WTC11 (cell line): ENCODE data around the gene PKHD1. TPM values are rescaled to one million over a fixed set of nuclear protein-coding genes. Genes with fewer than 3 reads are reported as not detected.
"Not testable (repeated sequence)": the region's sequence is repeated elsewhere in the genome, so short reads cannot be mapped to it uniquely, and the experiment has no call there.

Experiments
- ATAC-seq: fragments of 200-7000 bp; cut with Tn5 transposase; 2 replicates; pipeline ENCODE4 v1.10.0; 2021; ENCODE audit warnings: mild to moderate bottlenecking, moderate library complexity
- CTCF ChIA-PET: fragments of 300-600 bp; sonication (Branson Sonifier 250); formaldehyde crosslinking; loops from one replicate; lab custom pipeline; 2021; ENCODE audit warnings: antibody characterized with exemption; lab: Charles Lee
- POLR2A ChIA-PET: fragments of 350-600 bp; sonication (Branson Sonifier 250); formaldehyde crosslinking; loops from one replicate; lab custom pipeline; 2021; ENCODE audit warnings: antibody characterized with exemption; lab: Charles Lee
- DNase-seq: peaks from one replicate; pipeline ENCODE4 v3.0.0; 2021; ENCODE audit warnings: low spot score
- H3K27ac Mint-ChIP-seq: 2 replicates; pipeline ENCODE4 v1.8.0; 2021; ENCODE audit warnings: mixed read lengths
- H3K27me3 Mint-ChIP-seq: 2 replicates; pipeline ENCODE4 v1.8.0; 2021; ENCODE audit warnings: low read depth, mild to moderate bottlenecking, moderate library complexity, mixed read lengths
- H3K36me3 Mint-ChIP-seq: 2 replicates; pipeline ENCODE4 v1.8.0; 2021; ENCODE audit warnings: mixed read lengths
- H3K4me1 Mint-ChIP-seq: 2 replicates; pipeline ENCODE4 v1.8.0; 2022; ENCODE audit warnings: mixed read lengths
- H3K4me3 Mint-ChIP-seq: 2 replicates; pipeline ENCODE4 v1.8.0; 2021; ENCODE audit warnings: mild to moderate bottlenecking, moderate library complexity, mixed read lengths
- H3K9me3 Mint-ChIP-seq: 2 replicates; pipeline ENCODE4 v1.8.0; 2021; ENCODE audit warnings: mixed read lengths
- ATF1 ChIP-seq: sonication (generic); formaldehyde crosslinking; IDR thresholded peaks from 2 replicates; pipeline ENCODE4 v1.8.1; 2023; ENCODE audit warnings: mild to moderate bottlenecking, moderate library complexity, missing genetic modification reagents
- CREB1 ChIP-seq: sonication (generic); formaldehyde crosslinking; IDR thresholded peaks from 2 replicates; pipeline ENCODE4 v1.8.0; 2023; ENCODE audit warnings: mild to moderate bottlenecking, missing genetic modification reagents
- ESRRA ChIP-seq: sonication (generic); formaldehyde crosslinking; IDR thresholded peaks from 2 replicates; pipeline ENCODE4 v1.8.1; 2022; ENCODE audit warnings: mild to moderate bottlenecking, missing genetic modification reagents, borderline replicate concordance
- GABPB1 ChIP-seq: sonication (generic); formaldehyde crosslinking; IDR thresholded peaks from 2 replicates; pipeline ENCODE4 v1.8.1; 2023; ENCODE audit warnings: mild to moderate bottlenecking, missing genetic modification reagents
- GTF2I ChIP-seq: fragments of 250-450 bp; sonication (Bioruptor Pico); conservative IDR thresholded peaks from 2 replicates; pipeline ENCODE4 v1.4.0; 2021; ENCODE audit warnings: mild to moderate bottlenecking
- MXD4 ChIP-seq: fragments of 250-450 bp; sonication (Bioruptor Pico); IDR thresholded peaks from 2 replicates; pipeline ENCODE4 v1.8.0; 2021; ENCODE audit warnings: mild to moderate bottlenecking, moderate library complexity, borderline replicate concordance
- TEAD1 ChIP-seq: sonication (generic); formaldehyde crosslinking; IDR thresholded peaks from 2 replicates; pipeline ENCODE4 v1.8.0; 2022; ENCODE audit warnings: mild to moderate bottlenecking, missing genetic modification reagents
- ZNF317 ChIP-seq: sonication (generic); formaldehyde crosslinking; IDR thresholded peaks from 2 replicates; pipeline ENCODE4 v1.8.1; 2023; ENCODE audit warnings: low read depth, mild to moderate bottlenecking, moderate library complexity, missing genetic modification reagents, borderline replicate concordance
- ZNF396 ChIP-seq: fragments of 250-450 bp; sonication (Bioruptor Pico); IDR thresholded peaks from 2 replicates; pipeline ENCODE4 v1.8.0; 2021; ENCODE audit warnings: mild to moderate bottlenecking, moderate library complexity, borderline replicate concordance
- total RNA-seq: library from RNA; stranded (reverse); gene quantifications from 3 replicates; pipeline ENCODE4 v1.2.3, GENCODE V29; 2021
- TF ChIP-seq, protein P1 (sequence below): sonication (generic); formaldehyde crosslinking; IDR thresholded peaks from 2 replicates; pipeline ENCODE4 v1.8.0; 2022; ENCODE audit warnings: mild to moderate bottlenecking, missing genetic modification reagents
- TF ChIP-seq, protein P2 (sequence below): fragments of 200-600 bp; IDR thresholded peaks from 2 replicates; pipeline ENCODE4 v1.8.0; 2022; ENCODE audit warnings: antibody characterized with exemption
- TF ChIP-seq, protein P3 (sequence below): sonication (generic); formaldehyde crosslinking; IDR thresholded peaks from 2 replicates; pipeline ENCODE4 v1.8.1; 2023; ENCODE audit warnings: mild to moderate bottlenecking, missing genetic modification reagents, borderline replicate concordance
- TF ChIP-seq, protein P4 (sequence below): fragments of 250-450 bp; sonication (Bioruptor Pico); IDR thresholded peaks from 2 replicates; pipeline ENCODE4 v1.8.0; 2021; ENCODE audit warnings: mild to moderate bottlenecking
- TF ChIP-seq, protein P5 (sequence below): sonication (generic); formaldehyde crosslinking; IDR thresholded peaks from 2 replicates; pipeline ENCODE4 v1.8.0; 2022; ENCODE audit warnings: mild to moderate bottlenecking, missing genetic modification reagents

PKHD1 gene
- total RNA-seq, 1 experiment from 2014 or later = 0.15 TPM

DNA sequence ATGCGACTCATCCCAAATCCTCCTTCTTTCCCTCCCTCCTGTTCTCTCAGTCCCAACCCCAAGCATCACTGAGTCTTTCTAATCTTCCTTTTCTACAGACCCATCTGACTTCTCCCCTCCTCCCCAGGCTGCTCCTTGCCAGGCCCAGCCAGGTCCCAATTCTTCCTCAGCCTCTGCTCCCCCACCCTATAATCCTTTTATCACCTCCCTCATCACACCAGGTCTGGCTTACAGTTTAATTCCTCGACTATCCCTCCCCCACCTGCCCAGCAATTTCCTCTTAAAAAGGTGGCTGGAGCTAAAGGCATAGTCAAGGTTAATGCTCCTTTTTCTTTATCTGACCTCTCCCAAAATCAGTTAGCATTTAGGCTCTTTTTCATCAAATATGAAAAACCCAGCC, 147.7 kb downstream of the PKHD1 start:
- POLR2A ChIA-PET, H3K36me3 Mint-ChIP-seq, ATAC-seq, H3K27ac Mint-ChIP-seq, H3K27me3 Mint-ChIP-seq, H3K9me3 Mint-ChIP-seq, DNase-seq, H3K4me3 Mint-ChIP-seq, CTCF ChIA-PET: not testable (repeated sequence)
- peaks cover 11% of the 10 kb centered on the region for H3K4me1 Mint-ChIP-seq

DNA sequence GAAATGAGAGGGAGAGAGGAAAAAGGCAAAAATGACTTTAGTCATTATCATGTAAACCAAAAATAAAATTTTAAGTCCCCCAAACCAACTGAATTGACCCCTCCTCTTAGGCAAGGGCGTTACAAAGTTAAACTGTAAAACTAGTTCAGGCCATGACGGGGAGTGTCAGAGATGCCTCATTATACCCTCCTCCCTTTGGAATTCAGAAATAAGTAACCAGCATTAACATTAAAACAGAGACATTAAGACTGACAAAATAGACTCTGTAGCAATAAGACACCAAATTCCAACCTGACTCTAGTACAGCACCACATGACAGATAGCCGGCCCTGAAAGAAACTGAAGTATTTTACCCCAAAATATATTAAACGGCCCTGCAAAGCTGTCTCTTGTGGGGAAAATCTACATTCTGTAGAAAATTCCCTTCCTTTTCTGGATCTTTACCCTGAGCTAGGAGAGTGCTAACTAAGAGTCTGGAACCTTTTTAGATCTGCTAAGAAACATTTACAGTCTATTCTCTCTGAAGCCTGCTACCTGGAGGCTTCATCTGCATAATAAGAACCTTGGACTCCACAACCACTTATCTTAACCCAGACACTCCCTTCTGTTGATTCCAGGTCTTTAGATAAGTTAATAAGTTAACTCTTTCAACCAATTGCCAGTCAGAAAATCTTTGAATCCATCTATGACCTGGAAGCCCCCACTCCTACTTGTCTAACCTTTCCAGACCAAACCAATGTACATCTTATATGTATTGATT, 150.7 kb downstream of the PKHD1 start:
- TF ChIP-seq ESRRA (CRISPR knock-in tag) = no peak
- TF ChIP-seq, protein P1, sequence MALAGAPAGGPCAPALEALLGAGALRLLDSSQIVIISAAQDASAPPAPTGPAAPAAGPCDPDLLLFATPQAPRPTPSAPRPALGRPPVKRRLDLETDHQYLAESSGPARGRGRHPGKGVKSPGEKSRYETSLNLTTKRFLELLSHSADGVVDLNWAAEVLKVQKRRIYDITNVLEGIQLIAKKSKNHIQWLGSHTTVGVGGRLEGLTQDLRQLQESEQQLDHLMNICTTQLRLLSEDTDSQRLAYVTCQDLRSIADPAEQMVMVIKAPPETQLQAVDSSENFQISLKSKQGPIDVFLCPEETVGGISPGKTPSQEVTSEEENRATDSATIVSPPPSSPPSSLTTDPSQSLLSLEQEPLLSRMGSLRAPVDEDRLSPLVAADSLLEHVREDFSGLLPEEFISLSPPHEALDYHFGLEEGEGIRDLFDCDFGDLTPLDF (CRISPR knock-in tag) = no peak
- no peak for TF ChIP-seq CREB1 (CRISPR knock-in tag)
- CTCF ChIA-PET = interaction anchor here (1.1 kb wide), 1 partner anchor 23 kb away, joined by 3 read pairs; no protein-coding TSS in a partner anchor
- ATAC-seq = peak; percentile 43
- Mint-ChIP-seq H3K36me3 (no peaks in the 10 kb centered on the region; the same call in 1 of the 2 replicates), H3K4me3 (no peak overlapping the region), H3K4me1 (peaks cover 12% of the 10 kb centered on the region), H3K9me3 (peaks cover under 1% of the 10 kb centered on the region), H3K27ac (no peak overlapping the region), H3K27me3 (peaks cover 3% of the 10 kb centered on the region)
- POLR2A ChIA-PET = no interaction called here
- DNase-seq = no peak

DNA sequence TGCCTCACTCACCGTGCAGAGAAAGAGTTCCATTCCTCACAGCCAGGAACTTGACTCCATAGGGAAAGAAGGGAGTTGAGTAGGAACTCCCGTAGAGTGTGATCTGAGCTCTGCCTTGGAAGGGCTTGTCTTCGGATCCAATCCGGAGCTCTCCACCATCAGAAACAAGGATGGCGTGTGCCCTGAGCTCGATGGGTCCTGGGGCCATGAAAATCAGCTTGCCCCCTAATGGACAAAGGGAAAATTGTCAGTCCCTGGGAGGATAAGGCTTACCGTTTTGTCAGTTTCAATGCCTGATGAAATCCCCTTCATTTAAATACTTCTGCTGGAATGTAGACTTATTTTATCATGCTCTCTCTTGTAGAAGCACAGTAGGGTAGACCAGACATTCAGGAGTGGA, 153.3 kb downstream of the PKHD1 start:
- TF ChIP-seq TEAD1 (CRISPR knock-in tag) = 0 out of 2 replicates have a peak, but pooled peaks have one; percentile 64
- TF ChIP-seq, protein P2, sequence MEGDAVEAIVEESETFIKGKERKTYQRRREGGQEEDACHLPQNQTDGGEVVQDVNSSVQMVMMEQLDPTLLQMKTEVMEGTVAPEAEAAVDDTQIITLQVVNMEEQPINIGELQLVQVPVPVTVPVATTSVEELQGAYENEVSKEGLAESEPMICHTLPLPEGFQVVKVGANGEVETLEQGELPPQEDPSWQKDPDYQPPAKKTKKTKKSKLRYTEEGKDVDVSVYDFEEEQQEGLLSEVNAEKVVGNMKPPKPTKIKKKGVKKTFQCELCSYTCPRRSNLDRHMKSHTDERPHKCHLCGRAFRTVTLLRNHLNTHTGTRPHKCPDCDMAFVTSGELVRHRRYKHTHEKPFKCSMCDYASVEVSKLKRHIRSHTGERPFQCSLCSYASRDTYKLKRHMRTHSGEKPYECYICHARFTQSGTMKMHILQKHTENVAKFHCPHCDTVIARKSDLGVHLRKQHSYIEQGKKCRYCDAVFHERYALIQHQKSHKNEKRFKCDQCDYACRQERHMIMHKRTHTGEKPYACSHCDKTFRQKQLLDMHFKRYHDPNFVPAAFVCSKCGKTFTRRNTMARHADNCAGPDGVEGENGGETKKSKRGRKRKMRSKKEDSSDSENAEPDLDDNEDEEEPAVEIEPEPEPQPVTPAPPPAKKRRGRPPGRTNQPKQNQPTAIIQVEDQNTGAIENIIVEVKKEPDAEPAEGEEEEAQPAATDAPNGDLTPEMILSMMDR = peak; percentile 50
- no peak for TF ChIP-seq GABPB1 (CRISPR knock-in tag)
- TF ChIP-seq GTF2I (CRISPR knock-in tag) = no peak
- TF ChIP-seq MXD4 (CRISPR knock-in tag) = 0 out of 2 replicates have a peak, but pooled peaks have one; percentile 21
- TF ChIP-seq, protein P3, sequence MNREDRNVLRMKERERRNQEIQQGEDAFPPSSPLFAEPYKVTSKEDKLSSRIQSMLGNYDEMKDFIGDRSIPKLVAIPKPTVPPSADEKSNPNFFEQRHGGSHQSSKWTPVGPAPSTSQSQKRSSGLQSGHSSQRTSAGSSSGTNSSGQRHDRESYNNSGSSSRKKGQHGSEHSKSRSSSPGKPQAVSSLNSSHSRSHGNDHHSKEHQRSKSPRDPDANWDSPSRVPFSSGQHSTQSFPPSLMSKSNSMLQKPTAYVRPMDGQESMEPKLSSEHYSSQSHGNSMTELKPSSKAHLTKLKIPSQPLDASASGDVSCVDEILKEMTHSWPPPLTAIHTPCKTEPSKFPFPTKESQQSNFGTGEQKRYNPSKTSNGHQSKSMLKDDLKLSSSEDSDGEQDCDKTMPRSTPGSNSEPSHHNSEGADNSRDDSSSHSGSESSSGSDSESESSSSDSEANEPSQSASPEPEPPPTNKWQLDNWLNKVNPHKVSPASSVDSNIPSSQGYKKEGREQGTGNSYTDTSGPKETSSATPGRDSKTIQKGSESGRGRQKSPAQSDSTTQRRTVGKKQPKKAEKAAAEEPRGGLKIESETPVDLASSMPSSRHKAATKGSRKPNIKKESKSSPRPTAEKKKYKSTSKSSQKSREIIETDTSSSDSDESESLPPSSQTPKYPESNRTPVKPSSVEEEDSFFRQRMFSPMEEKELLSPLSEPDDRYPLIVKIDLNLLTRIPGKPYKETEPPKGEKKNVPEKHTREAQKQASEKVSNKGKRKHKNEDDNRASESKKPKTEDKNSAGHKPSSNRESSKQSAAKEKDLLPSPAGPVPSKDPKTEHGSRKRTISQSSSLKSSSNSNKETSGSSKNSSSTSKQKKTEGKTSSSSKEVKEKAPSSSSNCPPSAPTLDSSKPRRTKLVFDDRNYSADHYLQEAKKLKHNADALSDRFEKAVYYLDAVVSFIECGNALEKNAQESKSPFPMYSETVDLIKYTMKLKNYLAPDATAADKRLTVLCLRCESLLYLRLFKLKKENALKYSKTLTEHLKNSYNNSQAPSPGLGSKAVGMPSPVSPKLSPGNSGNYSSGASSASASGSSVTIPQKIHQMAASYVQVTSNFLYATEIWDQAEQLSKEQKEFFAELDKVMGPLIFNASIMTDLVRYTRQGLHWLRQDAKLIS (CRISPR knock-in tag) = no peak
- TF ChIP-seq ATF1 (CRISPR knock-in tag) = no peak
- TF ChIP-seq, protein P4, sequence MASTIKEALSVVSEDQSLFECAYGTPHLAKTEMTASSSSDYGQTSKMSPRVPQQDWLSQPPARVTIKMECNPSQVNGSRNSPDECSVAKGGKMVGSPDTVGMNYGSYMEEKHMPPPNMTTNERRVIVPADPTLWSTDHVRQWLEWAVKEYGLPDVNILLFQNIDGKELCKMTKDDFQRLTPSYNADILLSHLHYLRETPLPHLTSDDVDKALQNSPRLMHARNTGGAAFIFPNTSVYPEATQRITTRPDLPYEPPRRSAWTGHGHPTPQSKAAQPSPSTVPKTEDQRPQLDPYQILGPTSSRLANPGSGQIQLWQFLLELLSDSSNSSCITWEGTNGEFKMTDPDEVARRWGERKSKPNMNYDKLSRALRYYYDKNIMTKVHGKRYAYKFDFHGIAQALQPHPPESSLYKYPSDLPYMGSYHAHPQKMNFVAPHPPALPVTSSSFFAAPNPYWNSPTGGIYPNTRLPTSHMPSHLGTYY (CRISPR knock-in tag) = 0 out of 2 replicates have a peak, but pooled peaks have one; percentile 64
- no peak for TF ChIP-seq ZNF317 (CRISPR knock-in tag)
- TF ChIP-seq, protein P5, sequence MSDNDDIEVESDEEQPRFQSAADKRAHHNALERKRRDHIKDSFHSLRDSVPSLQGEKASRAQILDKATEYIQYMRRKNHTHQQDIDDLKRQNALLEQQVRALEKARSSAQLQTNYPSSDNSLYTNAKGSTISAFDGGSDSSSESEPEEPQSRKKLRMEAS (CRISPR knock-in tag) = peak; percentile 50; the same call in 1 of the 2 replicates
- 0 out of 2 replicates have a peak, but pooled peaks have one; percentile 65 for TF ChIP-seq ZNF396 (CRISPR knock-in tag)
- Mint-ChIP-seq H3K36me3 (no peaks in the 10 kb centered on the region; the same call in 1 of the 2 replicates), H3K4me1 (peaks cover 12% of the 10 kb centered on the region), H3K27ac (no peak overlapping the region), H3K27me3 (no peaks in the 10 kb centered on the region; the same call in none of the 2 replicates), H3K4me3 (no peak overlapping the region), H3K9me3 (no peaks in the 10 kb centered on the region)
- ChIA-PET POLR2A (no interaction called here), CTCF (interaction anchor here (0.8 to 2.3 kb wide), 18 partner anchors 9 to 182 kb away, joined by 3 to 13 read pairs (median 4); no protein-coding TSS in a partner anchor)
- ATAC-seq (peak; percentile 90), DNase-seq (peak; percentile 49)
